Left lobe of liver (tissue), 2 donors: Measurements from ENCODE around the gene NPW. TPM values are rescaled to one million over a fixed set of nuclear protein-coding genes. Genes with fewer than 3 reads are reported as not detected.

Experiments
- ATAC-seq: fragments of 200-7000 bp; cut with Tn5 transposase; one replicate; pipeline ENCODE4 v1.9.1; 2020; ENCODE audit warnings: mild to moderate bottlenecking, moderate library complexity
- DNase-seq: peaks from one replicate; pipeline ENCODE4 v3.0.0-alpha.2; 2020; ENCODE audit warnings: low spot score
- total RNA-seq: library from RNA; stranded (reverse); gene quantifications from one replicate; pipeline ENCODE4 v1.2.1, GENCODE V29; 2021
- donor health status: DM: no; HTN: no; CAD: no; lungs with moderate emphysema.
- donor health status: DM: no; HTN: yes; CAD: no.

Gene NPW
- total RNA-seq, 1 donor from 2014 or later, result 8.5 TPM

GRCh38 chr16:2034696-2035430 lies 15.3 kb downstream of the NPW start:
- DNase-seq (peak; percentile 79), ATAC-seq (no peak)

GRCh38 chr16:2035431-2036199 lies 16.0 kb downstream of the NPW start:
- DNase-seq, result peak; percentile 91
- peak; percentile 27 for ATAC-seq

- DNase-seq, result peak; percentile 71
- no peak for ATAC-seq
These were observed 16.8 kb downstream of the NPW start for GRCh38 chr16:2036200-2036966.

GRCh38 chr16:2037115-2037514 lies 17.5 kb downstream of the NPW start:
- ATAC-seq (no peak), DNase-seq (no peak)

GRCh38 chr16:2037647-2038381 lies 18.2 kb downstream of the NPW start:
- ATAC-seq (no peak), DNase-seq (no peak)

GRCh38 chr16:2038382-2039231 lies 19.0 kb downstream of the NPW start:
- DNase-seq (peak; percentile 87), ATAC-seq (peak; percentile 8)

GRCh38 chr16:2039274-2040031 lies 19.9 kb downstream of the NPW start:
- peak; percentile 97 for DNase-seq
- peak; percentile 38 for ATAC-seq

GRCh38 chr16:2040041-2040786 lies 20.6 kb downstream of the NPW start:
- peak; percentile 34 for ATAC-seq
- DNase-seq, result peak; percentile 95

- ATAC-seq, result peak; percentile 41
- DNase-seq, result peak; percentile 88
These were observed 21.4 kb downstream of the NPW start for GRCh38 chr16:2040787-2041522.

GRCh38 chr16:2042171-2042985 lies 22.8 kb downstream of the NPW start:
- ATAC-seq, result peak; percentile 25

GRCh38 chr16:2042986-2043666 lies 23.5 kb downstream of the NPW start:
- DNase-seq, result no peak
- no peak for ATAC-seq

More at GRCh38 chr16:2042171-2042985, 22.8 kb downstream of the NPW start:
- peak; percentile 87 for DNase-seq

- ATAC-seq (no peak), DNase-seq (no peak)
These were observed 24.3 kb downstream of the NPW start for GRCh38 chr16:2043667-2044451.

GRCh38 chr16:2044541-2044940 lies 25.0 kb downstream of the NPW start:
- ATAC-seq (no peak), DNase-seq (no peak)

- DNase-seq (no peak), ATAC-seq (no peak)
These were observed 26.6 kb downstream of the NPW start for GRCh38 chr16:2045965-2046892.
